ENCODE data around the gene SMARCD3. TPM values are rescaled to one million over a fixed set of nuclear protein-coding genes. Genes with fewer than 3 reads are reported as not detected.

The SMARCD3 gene
- total RNA-seq, 6 experiments from 2014 or later, result 28.0 to 32.9 (median 31.2) TPM

DNA sequence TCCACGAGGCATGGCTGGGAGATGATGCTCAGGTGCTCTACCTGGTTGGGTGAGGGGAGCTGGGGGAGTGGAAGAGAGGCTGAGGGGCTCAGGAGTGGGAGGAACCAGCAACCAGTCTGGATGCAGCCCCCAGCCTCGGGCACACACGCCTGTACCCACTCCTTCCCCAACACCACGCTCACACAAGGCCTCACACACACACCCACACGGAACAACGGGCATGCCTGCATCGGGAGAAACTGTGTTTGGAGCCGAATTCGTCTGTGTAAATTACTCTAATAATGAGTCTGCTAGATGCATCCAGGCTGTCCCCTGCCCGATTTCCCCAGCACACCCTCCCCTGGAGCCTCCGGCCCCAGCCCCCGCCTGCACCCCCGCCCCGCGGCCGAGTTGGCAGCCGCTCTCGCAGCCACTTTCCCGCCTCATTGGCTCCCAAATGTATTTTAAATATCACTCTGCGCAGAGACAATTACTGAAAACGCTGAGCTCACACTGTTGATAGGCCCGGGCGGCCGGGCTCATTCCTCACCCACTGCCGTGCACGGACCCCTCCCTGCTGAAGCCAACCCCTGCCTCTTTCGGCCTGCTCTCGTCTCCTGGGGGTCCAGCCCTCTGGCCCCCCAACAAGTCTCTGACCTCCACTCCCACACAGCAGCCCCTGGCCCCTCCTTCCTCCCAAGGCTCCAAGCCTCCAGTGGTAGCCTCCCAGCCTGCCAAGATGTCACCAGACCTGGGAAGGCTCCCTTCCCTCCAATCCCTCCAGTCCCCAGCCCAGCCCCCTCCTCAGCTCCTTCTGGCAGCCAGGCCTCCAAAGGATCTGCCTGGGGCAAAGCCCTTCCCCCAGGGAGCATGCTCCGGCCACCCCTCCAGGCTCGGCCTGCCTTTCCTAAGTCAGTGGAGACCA lies 49.3 kb downstream of the SMARCD3 start:
- Mint-ChIP-seq H3K27me3 (ENCODE audit: insufficient read depth) (peaks cover 48% of the 10 kb centered on the region), H3K9me3 (no peaks in the 10 kb centered on the region), H3K27ac (no peak overlapping the region), H3K36me3 (ENCODE audit: low read depth) (no peaks in the 10 kb centered on the region), H3K4me3 (no peak overlapping the region), H3K4me1 (ENCODE audit: low read depth) (no peaks in the 10 kb centered on the region)
- TF ChIP-seq, protein P1, sequence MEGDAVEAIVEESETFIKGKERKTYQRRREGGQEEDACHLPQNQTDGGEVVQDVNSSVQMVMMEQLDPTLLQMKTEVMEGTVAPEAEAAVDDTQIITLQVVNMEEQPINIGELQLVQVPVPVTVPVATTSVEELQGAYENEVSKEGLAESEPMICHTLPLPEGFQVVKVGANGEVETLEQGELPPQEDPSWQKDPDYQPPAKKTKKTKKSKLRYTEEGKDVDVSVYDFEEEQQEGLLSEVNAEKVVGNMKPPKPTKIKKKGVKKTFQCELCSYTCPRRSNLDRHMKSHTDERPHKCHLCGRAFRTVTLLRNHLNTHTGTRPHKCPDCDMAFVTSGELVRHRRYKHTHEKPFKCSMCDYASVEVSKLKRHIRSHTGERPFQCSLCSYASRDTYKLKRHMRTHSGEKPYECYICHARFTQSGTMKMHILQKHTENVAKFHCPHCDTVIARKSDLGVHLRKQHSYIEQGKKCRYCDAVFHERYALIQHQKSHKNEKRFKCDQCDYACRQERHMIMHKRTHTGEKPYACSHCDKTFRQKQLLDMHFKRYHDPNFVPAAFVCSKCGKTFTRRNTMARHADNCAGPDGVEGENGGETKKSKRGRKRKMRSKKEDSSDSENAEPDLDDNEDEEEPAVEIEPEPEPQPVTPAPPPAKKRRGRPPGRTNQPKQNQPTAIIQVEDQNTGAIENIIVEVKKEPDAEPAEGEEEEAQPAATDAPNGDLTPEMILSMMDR (IDR thresholded peaks at IDR 0.05), result no peak
- DNase-seq, result no peak

DNA sequence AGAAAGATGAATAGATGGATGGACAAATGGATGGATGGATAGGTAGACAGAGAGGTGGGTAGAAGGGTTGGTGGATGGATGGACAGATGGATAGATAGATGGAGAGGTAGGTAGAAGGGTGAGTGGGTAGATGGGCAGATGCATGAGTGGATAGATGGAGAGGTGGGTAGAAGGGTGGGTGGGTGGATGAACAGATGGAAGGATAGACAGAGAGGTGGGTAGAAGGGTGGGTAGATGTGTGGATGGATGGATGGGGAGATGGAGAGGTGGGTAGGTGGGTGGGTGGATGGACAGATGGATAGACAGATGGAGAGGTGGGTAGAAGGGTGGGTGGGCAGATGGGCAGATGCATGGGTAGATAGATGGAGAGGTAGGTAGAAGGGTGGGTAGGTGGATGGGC lies 50.6 kb downstream of the SMARCD3 start:
- no peak overlapping the region for H3K4me3 Mint-ChIP-seq
- DNase-seq, result no peak
- H3K27me3 Mint-ChIP-seq (ENCODE audit: insufficient read depth), result peaks cover 50% of the 10 kb centered on the region
- H3K4me1 Mint-ChIP-seq (ENCODE audit: low read depth), result no peaks in the 10 kb centered on the region
- TF ChIP-seq, protein P1 (IDR thresholded peaks at IDR 0.05), result no peak
- no peak overlapping the region for H3K27ac Mint-ChIP-seq
- H3K9me3 Mint-ChIP-seq, result no peaks in the 10 kb centered on the region
- H3K36me3 Mint-ChIP-seq (ENCODE audit: low read depth), result no peaks in the 10 kb centered on the region

DNA sequence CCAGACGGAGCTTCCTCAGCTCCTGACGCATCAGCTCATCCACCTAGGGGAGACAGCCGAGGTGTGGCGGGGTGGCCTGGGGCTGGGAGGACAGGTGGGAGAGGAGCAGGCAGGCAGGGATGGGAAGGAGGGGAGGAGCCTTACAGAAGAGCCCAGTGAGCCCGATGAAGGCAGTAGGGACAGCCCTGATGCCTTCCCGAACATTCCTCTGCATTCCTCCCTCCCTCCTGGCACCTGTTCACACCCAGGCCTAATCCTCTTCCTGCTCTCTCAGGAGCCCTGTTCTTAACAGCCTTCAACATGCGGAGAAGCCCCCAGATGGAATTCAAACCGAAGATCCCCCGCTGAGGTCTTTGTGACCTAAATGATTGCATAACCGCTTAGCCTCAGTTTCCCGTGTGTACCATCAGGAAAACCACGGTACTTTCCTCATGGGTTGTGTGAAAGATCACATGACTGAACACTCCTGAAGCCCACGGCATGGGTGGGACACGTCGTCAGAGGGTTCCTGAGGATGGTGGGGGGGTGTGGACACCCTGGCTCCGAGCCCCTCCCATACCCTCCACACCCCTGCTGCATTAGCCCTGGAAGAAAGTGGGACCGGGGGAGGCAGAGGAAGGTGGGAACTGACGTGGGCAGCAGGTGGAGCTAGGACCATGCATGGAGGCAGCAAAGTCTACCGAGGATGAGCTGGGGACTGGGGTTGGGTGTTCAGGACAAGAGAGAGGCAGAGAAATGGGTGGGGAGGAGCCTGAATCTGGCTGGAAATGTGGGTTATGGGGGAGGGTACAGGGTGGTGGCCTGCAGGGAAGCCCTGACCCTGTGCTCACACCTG lies 52.7 kb downstream of the SMARCD3 start:
- no peak overlapping the region for H3K27ac Mint-ChIP-seq

DNA sequence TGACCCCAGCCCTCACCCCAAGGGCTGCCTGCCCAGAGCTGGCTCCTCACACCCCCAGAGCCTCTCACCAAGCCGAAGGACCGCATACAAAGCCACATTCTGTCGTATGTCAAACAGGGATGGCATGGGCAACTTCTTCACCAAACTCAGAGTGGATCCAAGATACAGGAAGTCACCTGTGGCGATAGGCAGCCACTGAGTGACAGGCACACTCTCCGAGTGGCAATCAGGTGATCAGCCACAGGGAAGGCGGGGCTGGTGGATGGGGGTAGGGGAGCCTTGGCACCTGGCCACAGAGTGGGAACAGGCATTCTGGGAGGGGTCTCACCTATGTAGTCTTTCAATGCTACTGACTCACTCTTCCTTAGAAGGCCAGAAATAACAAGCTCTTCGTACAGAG lies 54.3 kb downstream of the SMARCD3 start:
- DNase-seq, result no peak
- H3K27ac Mint-ChIP-seq, result no peak overlapping the region
- no peaks in the 10 kb centered on the region for H3K9me3 Mint-ChIP-seq

More for the DNA sequence above, 52.7 kb downstream of the SMARCD3 start:
- Mint-ChIP-seq H3K9me3 (no peaks in the 10 kb centered on the region), H3K36me3 (ENCODE audit: low read depth) (no peaks in the 10 kb centered on the region), H3K27me3 (ENCODE audit: insufficient read depth) (peaks cover 43% of the 10 kb centered on the region), H3K4me3 (no peak overlapping the region), H3K4me1 (ENCODE audit: low read depth) (no peaks in the 10 kb centered on the region)
- DNase-seq, result no peak
- TF ChIP-seq, protein P1 (IDR thresholded peaks at IDR 0.05), result no peak

More for the DNA sequence above, 54.3 kb downstream of the SMARCD3 start:
- H3K4me1 Mint-ChIP-seq (ENCODE audit: low read depth), result no peaks in the 10 kb centered on the region
- TF ChIP-seq, protein P1 (IDR thresholded peaks at IDR 0.05), result no peak
- no peaks in the 10 kb centered on the region for H3K36me3 Mint-ChIP-seq (ENCODE audit: low read depth)
- peaks cover 47% of the 10 kb centered on the region for H3K27me3 Mint-ChIP-seq (ENCODE audit: insufficient read depth)
- no peak overlapping the region for H3K4me3 Mint-ChIP-seq

Measured in HFFc6 (cell line).